ENCODE results near the gene CHIA. TPM values are rescaled to one million over a fixed set of nuclear protein-coding genes. Genes with fewer than 3 reads are reported as not detected.

The CHIA gene
- polyA plus RNA-seq, 1 of the 3 experiments (the other 2 are of a cell fraction), result not detected

DNA sequence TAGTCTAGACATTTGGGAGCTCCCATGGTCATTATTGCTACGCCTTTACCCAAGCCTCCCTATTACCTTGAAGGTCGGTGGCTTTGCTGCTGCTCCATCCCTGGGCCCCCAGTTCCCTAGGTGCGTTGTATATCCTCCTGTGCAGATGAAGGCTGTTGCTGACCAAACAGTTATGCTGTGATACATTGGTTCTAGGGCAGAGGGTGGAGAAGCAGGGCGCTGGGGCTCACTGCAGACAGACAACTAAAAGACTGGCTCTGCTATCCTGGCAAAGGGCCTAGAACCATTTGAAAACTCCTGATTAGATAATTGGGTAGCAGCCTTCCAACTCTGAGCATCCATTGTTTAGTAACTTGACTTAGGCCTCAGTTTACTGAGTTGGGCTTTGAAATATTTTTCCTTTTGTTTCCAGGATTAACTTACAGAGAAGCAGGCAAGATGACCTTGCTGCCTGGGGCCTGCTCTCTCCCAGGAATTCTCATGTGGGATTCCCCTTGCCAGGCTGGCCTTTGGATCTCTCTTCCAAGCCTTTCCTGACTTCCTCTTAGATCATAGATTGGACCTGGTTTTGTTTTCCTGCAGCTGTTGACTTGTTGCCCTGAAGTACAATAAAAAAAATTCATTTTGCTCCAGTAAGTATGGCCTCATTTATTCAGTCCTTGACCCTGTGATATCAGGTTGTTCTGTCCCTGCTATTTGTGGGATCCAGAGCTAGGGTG is 47.7 kb upstream of the CHIA start:
- Histone ChIP-seq H4K20me1 (ENCODE audit: insufficient read depth) (no peaks in the 10 kb centered on the region), H3K79me2 (ENCODE audit: insufficient read depth) (no peaks in the 10 kb centered on the region), H3K4me1 (ENCODE audit: control insufficient read depth in 1 of 2, insufficient read depth in 2 of 2, low read depth in 1 of 2, low read length in 1 of 2) (0 out of 4 replicates have a peak, but pooled peaks cover 0 to 4% of the 10 kb centered on the region in 2 experiments), H3K9ac (no peak overlapping the region), H3K36me3 (replicated peaks in 1 of 2; ENCODE audit: control insufficient read depth in 1 of 2, insufficient read depth in 2 of 2, low read length in 1 of 2) (no peaks in the 10 kb centered on the region), H3K9me3 (no peaks in the 10 kb centered on the region), H3K4me3 (ENCODE audit: low read depth in 2 of 2, low read length in 1 of 2) (no peak overlapping the region), H3K27ac (ENCODE audit: low read depth in 2 of 2, low read length in 1 of 2) (no peak overlapping the region), H3K9me2 (no peaks in the 10 kb centered on the region), H3F3A (replicated peaks; ENCODE audit: insufficient read depth) (no peaks in the 10 kb centered on the region), H3K4me2 (no peak overlapping the region), H2AFZ (ENCODE audit: low read depth) (no peak overlapping the region), H3K27me3 (ENCODE audit: insufficient read depth) (no peaks in the 10 kb centered on the region)
- WGBS (ENCODE audit: low lambda C conversion rate), result 22% methylated on average over 4 of the region's 4 CpGs
- no peak for DNase-seq
- TF ChIP-seq CHD2 (IDR thresholded peaks at IDR 0.05; ENCODE audit: low read length, partially characterized antibody), result no peak
- TF ChIP-seq, protein P1, sequence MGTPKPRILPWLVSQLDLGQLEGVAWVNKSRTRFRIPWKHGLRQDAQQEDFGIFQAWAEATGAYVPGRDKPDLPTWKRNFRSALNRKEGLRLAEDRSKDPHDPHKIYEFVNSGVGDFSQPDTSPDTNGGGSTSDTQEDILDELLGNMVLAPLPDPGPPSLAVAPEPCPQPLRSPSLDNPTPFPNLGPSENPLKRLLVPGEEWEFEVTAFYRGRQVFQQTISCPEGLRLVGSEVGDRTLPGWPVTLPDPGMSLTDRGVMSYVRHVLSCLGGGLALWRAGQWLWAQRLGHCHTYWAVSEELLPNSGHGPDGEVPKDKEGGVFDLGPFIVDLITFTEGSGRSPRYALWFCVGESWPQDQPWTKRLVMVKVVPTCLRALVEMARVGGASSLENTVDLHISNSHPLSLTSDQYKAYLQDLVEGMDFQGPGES (IDR thresholded peaks at IDR 0.05; ENCODE audit: low read depth, low read length), result no peak
- no peak for TF ChIP-seq RXRA (IDR thresholded peaks at IDR 0.05; ENCODE audit: borderline replicate concordance, low read depth)
- TF ChIP-seq NFIC (IDR thresholded peaks at IDR 0.05; ENCODE audit: borderline replicate concordance), result no peak
- TF ChIP-seq NRF1 (IDR thresholded peaks at IDR 0.05; ENCODE audit: low read depth, low read length), result no peak
- no peak for TF ChIP-seq GATA2 (CRISPR knock-in tag; IDR thresholded peaks at IDR 0.05)
- no peak for TF ChIP-seq SMC3 (IDR thresholded peaks at IDR 0.05; ENCODE audit: low read depth, low read length)
- TF ChIP-seq, protein P2, sequence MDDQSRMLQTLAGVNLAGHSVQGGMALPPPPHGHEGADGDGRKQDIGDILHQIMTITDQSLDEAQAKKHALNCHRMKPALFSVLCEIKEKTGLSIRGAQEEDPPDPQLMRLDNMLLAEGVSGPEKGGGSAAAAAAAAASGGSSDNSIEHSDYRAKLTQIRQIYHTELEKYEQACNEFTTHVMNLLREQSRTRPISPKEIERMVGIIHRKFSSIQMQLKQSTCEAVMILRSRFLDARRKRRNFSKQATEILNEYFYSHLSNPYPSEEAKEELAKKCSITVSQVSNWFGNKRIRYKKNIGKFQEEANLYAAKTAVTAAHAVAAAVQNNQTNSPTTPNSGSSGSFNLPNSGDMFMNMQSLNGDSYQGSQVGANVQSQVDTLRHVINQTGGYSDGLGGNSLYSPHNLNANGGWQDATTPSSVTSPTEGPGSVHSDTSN (IDR thresholded peaks at IDR 0.05), result no peak
- TF ChIP-seq ELF1 (IDR thresholded peaks at IDR 0.05), result no peak
- TF ChIP-seq, protein P3, sequence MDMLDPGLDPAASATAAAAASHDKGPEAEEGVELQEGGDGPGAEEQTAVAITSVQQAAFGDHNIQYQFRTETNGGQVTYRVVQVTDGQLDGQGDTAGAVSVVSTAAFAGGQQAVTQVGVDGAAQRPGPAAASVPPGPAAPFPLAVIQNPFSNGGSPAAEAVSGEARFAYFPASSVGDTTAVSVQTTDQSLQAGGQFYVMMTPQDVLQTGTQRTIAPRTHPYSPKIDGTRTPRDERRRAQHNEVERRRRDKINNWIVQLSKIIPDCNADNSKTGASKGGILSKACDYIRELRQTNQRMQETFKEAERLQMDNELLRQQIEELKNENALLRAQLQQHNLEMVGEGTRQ (IDR thresholded peaks at IDR 0.05; ENCODE audit: borderline replicate concordance, low read depth, low read length), result no peak
- POLR2A ChIA-PET, result no interaction called here
- CTCF ChIA-PET, result no interaction called here

DNA sequence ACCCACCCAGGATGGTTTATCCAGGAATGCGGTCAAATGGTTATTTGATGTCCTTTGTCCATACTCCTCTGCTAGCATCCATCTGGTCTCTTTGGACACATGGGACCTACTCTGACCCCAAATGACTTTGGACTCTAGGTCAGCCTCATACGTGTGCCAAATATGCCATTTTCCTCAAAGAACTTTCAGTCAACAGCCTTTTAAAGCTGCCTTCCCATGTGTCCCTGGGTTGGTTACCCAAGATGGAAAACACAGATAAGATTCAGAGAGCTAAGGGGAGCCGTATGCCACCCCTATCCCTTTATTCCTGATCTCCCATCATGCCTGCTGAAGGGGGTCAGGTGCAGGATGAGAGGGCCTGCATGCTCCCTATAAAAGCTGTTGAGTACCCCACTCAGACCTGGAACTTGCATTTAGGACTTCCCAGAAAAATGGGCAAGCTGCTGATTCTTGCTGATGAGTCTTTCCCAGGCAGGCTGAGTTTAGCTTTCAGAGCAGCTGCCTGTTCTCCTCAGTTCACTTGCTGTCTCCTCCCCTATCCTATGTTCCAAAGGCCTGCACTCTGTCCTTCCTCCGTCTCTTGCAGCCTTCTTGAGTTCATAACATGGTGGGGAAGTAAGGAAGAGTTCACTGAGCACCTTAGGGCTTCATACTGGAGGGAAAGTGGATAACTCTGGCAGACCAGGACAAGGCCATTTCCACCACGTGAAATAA is 43.4 kb upstream of the CHIA start:
- CTCF ChIA-PET, result interaction anchor here (1.3 kb wide), 1 partner anchor 16 kb away, joined by 3 read pairs; no protein-coding TSS in a partner anchor
- Histone ChIP-seq H3K4me1 (ENCODE audit: control insufficient read depth in 1 of 2, insufficient read depth in 2 of 2, low read depth in 1 of 2, low read length in 1 of 2) (peaks cover 0 to under 1% of the 10 kb centered on the region in 2 experiments; a peak in 1 of 4 replicates), H4K20me1 (ENCODE audit: insufficient read depth) (no peaks in the 10 kb centered on the region), H3K4me2 (no peak overlapping the region), H3K9me3 (no peaks in the 10 kb centered on the region), H3K36me3 (replicated peaks in 1 of 2; ENCODE audit: control insufficient read depth in 1 of 2, insufficient read depth in 2 of 2, low read length in 1 of 2) (no peaks in the 10 kb centered on the region), H2AFZ (ENCODE audit: low read depth) (no peak overlapping the region), H3K9me2 (no peaks in the 10 kb centered on the region), H3K9ac (no peak overlapping the region), H3F3A (replicated peaks; ENCODE audit: insufficient read depth) (no peaks in the 10 kb centered on the region), H3K27me3 (ENCODE audit: insufficient read depth) (no peaks in the 10 kb centered on the region), H3K79me2 (ENCODE audit: insufficient read depth) (no peaks in the 10 kb centered on the region), H3K27ac (ENCODE audit: low read depth in 2 of 2, low read length in 1 of 2) (no peak overlapping the region), H3K4me3 (ENCODE audit: low read depth in 2 of 2, low read length in 1 of 2) (no peak overlapping the region)
- POLR2A ChIA-PET, result no interaction called here
- WGBS (ENCODE audit: low lambda C conversion rate), result 38% methylated on average over 5 of the region's 5 CpGs
- DNase-seq, result no peak
- no peak for TF ChIP-seq TCF12 (IDR thresholded peaks at IDR 0.05)
- TF ChIP-seq, protein P4, sequence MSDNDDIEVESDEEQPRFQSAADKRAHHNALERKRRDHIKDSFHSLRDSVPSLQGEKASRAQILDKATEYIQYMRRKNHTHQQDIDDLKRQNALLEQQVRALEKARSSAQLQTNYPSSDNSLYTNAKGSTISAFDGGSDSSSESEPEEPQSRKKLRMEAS (IDR thresholded peaks at IDR 0.05; ENCODE audit: low read depth), result no peak
- TF ChIP-seq EP300 (IDR thresholded peaks at IDR 0.05; ENCODE audit: borderline replicate concordance in 1 of 2, low read depth in 1 of 2, low read length in 1 of 2), result no peak
- no peak for TF ChIP-seq RXRA (IDR thresholded peaks at IDR 0.05; ENCODE audit: borderline replicate concordance, low read depth)
- TF ChIP-seq TEAD4 (IDR thresholded peaks at IDR 0.05; ENCODE audit: borderline replicate concordance, insufficient read depth), result no peak
- no peak for TF ChIP-seq GATA2 (CRISPR knock-in tag; IDR thresholded peaks at IDR 0.05)
- TF ChIP-seq FOXM1 (IDR thresholded peaks at IDR 0.05; ENCODE audit: low read depth), result no peak
- no peak for TF ChIP-seq FOXJ3 (CRISPR knock-in tag; IDR thresholded peaks at IDR 0.05)
- TF ChIP-seq GABPA (IDR thresholded peaks at IDR 0.05; ENCODE audit: low read depth), result no peak
- TF ChIP-seq JUND (IDR thresholded peaks at IDR 0.05), result no peak
- no peak for TF ChIP-seq YY1 (IDR thresholded peaks at IDR 0.05; ENCODE audit: low read depth)

All from SK-N-SH (cell line).